Activated CD8-positive, alpha-beta memory T cell treated with anti-CD3 and anti-CD28 coated beads for 1 hour (primary cell): ENCODE results near the gene FRMD4A.
"Not testable (repeated sequence)": the region's sequence is repeated elsewhere in the genome, so short reads cannot be mapped to it uniquely, and the experiment has no call there.

ENCODE experiments used
- DNase-seq, 2 donors: peaks; one replicate each; pipeline ENCODE4 v3.0.0-alpha.2; 2020; ENCODE audit warnings: low read depth in 1 of 2; ENCODE audit errors: extremely low read depth in 1 of 2

FRMD4A gene

DNA sequence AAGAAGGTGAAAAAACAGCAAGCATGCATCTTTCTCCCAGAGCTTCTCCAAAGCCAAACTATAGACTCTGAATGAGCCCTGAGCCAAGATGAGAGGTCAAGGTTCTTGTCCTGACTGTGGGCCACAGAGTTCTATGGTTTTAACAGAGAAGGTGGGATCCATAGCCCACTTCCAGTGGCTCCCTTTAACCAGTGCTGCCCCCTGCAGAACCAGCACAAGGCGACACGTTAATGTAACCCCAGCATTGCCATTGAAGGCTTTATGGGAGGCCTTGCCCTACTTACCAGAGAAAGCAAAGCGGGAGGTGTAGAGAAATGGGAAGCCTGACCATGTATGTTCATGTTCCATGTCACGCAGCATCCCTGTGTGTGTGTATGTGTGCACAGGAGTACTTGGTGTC is 500.3 kb downstream of the FRMD4A start:
- no peak for DNase-seq

- DNase-seq = no peak
These were observed 500.9 kb downstream of the FRMD4A start for GRCh38 chr10:13829790-13830189.

DNA sequence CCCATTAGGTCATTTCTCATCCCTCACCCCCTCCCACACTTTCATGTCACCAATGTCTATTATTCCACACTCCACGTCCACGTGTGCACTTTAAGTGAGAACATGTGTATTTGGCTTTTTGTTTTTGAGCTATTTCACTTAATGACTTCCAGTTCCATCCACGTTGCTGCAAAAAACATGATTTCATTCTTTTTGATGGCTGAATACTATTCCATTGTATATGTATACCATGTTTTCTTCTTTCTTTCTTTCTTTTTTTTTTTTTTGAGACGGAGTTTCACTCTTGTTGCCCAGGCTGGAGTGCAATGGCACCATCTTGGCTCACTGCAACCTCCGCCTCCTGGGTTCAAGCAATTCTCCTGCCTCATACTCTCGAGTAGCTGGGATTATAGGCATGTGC is 502.4 kb downstream of the FRMD4A start:
- not testable (repeated sequence) for DNase-seq

GRCh38 chr10:13827076-13827797 is 503.5 kb downstream of the FRMD4A start:
- DNase-seq = no peak

DNA sequence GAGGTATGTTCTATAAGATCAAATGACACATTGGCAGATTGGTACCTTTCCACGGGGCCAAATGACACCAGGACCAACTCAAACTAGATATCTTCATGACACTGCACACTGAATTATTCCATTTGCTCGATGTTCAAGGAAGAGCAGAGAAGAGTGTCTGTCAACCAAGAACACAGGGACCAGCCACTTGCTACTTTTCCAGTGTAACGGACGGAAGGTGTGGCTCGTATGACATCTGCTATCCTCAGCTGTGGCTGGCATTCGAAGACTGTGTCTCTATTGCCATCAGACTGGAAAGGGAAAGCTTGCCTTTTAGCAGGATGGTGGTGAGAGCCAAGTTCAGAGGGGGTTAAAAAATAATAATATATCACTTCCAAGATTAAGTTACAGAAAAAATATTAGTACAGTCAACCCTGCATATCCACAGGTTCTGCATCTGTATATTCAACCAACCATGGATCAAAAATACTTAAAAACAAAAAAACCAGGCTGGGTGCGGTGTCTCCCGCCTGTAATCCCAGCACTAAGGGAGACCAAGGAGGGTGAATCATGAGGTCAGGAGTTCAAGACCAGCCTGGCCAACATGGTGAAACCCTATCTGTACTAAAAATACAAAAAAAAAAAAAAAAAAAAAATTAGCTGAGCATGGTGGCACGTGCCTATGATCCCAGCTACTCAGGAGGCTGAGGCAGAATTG is 506.9 kb downstream of the FRMD4A start:
- no peak for DNase-seq

DNA sequence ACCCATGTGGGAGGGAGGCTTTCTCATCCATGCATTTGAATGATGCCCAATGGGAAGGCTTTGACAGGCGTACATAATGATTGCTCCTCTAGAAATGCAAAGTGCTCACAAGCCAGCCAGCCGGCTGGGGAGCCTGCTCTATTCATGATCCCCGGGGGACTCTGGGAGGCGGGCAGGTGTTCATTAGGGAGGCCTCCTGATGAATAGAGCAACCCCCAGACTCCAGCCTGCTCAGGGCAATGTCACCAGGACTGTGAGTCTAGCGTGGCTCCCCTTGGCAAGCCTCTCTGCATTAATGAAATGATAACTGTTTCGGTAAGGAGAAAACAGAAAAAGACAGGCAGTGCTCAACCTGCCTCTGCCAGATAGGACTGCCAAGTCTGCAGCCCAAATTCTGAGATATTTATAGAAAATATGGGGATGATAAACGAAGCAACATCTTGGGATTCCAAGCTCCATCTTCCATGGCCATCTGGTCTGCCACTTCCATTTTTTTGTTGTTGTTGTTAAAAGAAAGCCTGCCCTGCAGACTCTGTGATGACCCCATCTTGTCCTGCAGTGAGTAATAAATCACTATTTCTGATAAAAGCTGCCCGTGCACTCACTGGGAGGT is 507.5 kb downstream of the FRMD4A start:
- no peak for DNase-seq

DNA sequence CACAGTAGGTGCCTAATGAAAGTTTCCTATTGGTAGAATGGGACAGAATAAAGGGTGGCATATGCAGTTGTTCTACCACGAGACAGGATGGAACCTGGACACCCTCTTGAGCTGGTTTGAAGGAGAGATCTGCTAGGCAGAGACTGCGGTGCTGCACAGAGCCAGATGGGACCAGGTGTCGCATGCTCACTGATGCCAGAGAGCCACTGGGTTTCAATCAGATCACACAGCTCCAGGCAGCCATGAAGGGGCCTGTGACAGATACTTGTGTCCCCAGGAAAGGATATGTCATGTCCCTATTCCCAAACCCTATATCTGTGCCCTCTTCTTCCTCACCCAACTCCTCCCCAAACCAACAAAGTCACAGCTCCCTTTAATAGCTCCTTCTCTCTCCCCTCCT is 508.2 kb downstream of the FRMD4A start:
- DNase-seq = no peak

GRCh38 chr10:13820964-13821337 is 509.8 kb downstream of the FRMD4A start:
- no peak for DNase-seq

DNA sequence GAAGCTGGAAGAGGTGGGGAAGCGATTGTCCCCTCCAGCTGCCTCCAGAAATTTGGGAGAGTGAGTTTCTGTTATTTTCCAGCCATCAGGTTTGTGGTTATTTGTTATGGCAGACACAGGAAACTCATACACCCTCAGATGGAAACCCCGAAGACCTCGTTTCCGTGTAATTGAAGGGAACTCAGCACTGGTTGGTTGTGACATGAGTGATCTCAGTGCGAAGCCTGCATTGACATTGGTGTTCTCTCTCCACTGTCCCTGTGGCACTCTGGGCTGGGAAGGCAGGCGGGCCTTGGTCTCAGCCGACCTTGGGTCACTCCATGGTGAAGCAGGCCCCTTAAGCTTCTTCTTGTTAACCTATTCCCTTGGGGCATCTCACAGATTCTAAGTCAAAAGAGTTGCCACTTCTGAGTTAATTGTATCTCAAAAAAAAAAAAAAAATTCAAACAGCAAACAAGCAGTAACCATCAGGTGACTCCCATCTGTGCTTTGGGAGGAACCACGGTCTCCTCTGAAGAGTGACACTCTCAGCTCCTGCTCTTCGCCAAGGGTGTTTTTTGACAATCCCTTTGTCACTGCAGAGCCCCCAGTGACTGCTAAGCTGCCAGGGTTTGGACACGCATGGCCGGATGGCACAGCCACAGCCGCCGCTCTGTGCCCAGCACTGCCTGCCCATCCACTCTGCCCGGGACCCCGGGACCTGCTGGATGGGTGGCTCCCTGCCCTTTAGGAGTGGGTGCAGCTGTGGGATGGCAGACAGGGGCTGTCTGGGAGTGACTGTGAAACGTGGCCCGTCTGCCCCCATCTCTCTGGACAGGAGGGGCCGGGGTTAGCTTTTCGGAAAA is 510.4 kb downstream of the FRMD4A start:
- DNase-seq = no peak

- DNase-seq = no peak
These were observed 514.4 kb downstream of the FRMD4A start for GRCh38 chr10:13816195-13816925.

GRCh38 chr10:13815756-13816155 is 515.0 kb downstream of the FRMD4A start:
- DNase-seq = no peak

GRCh38 chr10:13813550-13813949 is 517.2 kb downstream of the FRMD4A start:
- no peak for DNase-seq

- DNase-seq = no peak
These were observed 517.9 kb downstream of the FRMD4A start for GRCh38 chr10:13812804-13813203.

DNA sequence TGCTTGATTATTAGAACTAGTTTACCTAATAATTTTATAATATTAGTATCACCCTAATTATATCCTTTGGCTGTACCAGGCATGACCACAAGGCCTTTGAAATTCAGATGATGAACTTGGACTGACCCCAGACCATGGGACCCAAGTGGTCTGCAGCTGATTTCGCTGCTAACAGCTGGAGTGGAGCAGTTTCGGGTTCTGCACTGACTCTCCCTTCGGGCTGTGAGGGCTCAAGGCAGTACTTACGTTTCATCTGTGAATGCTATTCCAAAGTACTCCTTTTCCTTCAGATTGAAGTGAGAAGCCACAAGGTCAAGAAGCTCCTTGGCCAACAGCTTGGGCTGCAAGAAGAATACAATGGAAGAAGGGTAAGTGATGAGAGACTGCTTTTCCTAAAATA is 520.2 kb downstream of the FRMD4A start:
- no peak for DNase-seq

DNA sequence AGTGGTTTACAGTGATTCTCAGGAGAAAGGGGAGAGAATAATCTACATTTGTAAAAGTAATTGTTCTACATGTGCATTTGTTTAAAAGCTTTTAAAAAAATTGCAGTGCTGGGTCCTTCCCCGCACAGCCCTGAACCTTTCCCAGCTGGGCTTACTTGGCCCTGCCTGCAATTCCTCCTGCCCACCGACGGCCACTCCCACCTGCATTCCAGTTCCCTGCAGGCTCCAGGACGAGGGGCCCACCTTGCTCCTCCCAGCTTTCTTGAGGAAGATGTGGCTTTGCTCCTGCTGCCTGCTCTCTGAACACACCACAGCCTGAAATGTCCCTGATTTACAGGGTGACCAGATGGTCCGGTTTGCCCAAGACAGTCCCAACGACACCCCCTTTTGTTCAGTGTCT is 521.3 kb downstream of the FRMD4A start:
- no peak for DNase-seq

DNA sequence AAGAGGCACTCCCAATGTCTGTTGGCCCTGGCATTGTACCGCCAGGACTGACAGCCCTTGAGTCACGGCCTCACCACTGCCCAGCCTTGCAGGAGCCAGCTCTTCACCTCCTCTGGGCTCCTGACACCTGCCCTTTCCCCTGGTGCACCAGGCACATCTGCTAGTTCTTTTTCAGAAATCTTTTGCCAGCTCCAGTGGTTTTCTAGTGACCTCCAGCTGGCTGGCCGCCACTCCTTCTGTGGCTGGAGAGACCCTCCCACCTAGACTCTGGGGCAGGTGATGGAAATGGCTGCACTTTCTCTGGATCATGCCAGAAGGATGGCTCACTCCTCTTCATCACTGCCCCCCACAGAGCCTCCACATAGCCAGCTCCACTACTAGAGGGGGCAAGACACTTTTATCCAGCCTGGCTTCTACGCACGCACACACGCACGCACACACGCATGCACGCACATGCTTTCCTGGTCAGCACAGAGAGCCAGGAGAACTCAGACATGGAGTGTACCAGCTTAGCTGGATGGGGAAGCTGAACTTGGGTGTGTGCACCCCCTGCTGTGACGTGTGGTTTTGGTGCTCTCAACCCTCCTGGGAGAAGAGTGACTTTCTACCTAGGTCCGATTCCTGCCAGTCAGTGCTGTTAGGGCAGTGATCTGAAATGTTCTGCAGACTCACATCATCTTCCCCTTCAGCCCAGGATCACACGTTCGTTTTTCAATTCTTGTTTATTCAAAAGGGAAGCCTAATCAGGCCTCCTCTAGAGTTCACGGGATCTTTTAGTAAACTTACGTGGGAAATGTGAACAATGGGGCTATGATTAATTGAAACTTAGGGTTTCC is 522.0 kb downstream of the FRMD4A start:
- no peak for DNase-seq

DNA sequence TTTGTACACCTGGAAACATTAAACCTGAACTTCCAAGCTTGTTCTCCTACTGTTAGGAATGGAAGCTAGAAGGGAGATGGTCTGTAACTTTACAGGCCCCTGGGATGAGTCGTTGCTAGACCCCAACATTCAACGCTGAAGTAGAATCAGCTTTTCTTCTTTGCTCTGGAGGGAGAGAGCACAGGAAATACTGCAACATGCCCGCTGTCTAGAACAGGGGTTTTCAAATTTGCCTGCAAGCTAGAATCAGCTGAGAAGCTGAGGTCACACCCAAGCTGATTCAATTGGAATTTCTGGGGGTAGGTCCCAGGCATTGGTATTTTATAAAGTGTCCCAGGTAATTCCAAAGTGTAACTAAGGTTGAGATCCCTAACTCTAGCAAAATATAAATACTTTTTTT is 524.3 kb downstream of the FRMD4A start:
- no peak for DNase-seq

DNA sequence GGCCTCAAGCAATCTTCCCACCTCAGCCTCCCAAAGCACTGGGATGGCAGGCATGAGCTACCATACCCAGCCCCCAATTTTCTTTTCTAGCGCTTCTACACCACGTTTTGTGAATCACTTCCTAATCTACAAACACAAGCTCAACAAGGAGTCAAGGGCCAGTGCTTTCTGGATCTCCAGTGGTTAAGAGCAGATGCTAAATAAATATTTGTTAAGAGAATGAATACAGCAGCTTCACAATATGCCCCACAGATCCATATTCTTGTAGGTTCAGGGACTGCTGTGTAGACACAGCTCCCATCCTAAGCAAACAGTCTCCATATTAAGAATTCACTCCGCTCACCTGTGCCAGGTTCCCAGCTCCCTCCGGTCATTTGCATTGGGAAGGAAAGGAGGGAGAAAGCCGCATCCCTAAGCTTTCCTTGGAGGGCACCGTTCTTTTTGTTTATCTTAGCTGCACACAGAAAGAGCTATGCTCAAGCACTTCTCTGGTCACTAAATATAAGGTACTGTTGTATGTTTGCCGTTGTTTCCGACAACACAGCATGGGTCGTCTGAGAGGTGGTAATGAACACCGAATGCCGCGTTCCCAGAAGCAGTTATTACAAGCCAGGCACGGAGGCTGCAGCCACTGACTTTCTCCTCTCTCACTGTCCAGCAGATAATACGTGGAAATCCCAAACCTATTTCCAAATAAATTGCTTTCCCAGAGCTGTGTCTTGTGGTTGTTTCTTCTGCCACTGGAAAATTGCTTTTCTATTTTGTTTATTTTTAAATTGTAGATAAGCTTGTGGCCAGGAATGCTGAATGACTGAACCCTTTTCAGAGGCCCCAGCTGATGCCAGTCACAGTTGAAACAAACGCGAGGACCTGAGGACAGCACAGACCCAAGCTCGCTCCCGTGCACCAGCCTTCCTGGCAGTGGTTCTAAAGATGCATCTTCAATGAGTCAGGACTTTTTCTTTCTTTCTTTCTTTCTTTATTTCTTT is 526.9 kb downstream of the FRMD4A start:
- no peak for DNase-seq

DNA sequence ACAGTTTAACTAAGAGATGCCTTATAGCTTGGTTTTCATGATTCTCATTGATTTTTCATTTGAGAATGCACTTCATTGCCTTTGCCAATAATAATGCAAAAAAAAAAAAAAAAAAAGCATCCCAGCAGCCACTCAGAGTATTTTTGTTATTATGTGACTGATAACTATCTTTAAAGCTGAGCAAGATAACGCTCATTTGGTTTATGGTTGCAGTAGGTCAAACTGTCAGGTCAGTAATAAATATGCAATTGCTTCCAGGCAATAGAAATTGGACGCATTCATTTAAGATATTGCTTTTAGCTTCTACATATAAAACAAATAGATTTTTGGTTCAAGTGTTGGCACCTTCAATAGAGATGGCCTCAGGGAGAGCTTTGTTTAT is 528.8 kb downstream of the FRMD4A start:
- DNase-seq = no peak
